GM21529 (cell line): ENCODE measurements around the gene MLH3.
"Not testable (repeated sequence)": the region's sequence is repeated elsewhere in the genome, so short reads cannot be mapped to it uniquely, and the experiment has no call there.

ENCODE experiments used
- ATAC-seq: cut with Tn5 transposase; IDR thresholded peaks from one replicate; pipeline ENCODE4 v1.9.1; 2021; ENCODE audit not compliant: unreplicated experiment

Gene MLH3

DNA sequence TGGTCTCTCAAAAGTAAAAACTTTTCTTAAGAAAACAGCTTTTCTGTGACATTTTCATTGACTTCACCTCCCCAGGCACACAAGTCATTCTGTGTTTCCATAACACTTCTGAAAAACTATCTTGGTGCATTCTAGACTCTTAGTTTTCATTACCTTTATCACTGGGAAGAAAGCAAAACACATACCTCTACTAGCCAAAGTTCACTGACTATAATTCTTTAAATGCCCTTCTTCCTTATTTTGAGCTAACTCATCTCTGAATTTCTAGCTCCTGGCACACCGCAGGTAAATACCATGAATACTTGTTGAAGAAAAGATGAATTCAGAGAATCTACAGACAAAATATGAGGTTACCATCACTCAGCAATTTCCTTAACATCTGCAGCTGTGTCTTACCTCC lies 21.1 kb downstream of the MLH3 start:
- no peak for ATAC-seq

GRCh38 chr14:75025876-75026275 lies 25.4 kb downstream of the MLH3 start:
- no peak for ATAC-seq

GRCh38 chr14:75025082-75025481 lies 26.2 kb downstream of the MLH3 start:
- no peak for ATAC-seq

DNA sequence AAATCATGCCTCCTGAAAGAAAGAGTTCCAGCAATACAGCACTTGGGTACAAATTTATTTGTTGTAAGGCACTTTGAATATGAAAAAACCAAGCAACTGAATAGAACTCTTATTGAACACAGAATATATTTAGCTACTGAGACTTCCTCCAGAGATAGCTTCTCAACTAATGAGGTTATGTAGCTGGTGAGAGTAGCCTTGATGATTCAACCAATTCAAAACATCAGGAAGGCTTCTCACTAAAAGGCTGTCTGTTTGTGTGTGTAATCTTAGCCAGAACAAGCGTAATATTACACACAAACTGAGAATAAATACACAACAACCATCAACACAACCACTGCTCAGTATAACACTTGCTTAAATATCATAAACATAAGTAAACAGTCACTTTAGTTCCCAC lies 28.2 kb downstream of the MLH3 start:
- ATAC-seq: no peak

GRCh38 chr14:75022655-75023054 lies 28.6 kb downstream of the MLH3 start:
- no peak for ATAC-seq

DNA sequence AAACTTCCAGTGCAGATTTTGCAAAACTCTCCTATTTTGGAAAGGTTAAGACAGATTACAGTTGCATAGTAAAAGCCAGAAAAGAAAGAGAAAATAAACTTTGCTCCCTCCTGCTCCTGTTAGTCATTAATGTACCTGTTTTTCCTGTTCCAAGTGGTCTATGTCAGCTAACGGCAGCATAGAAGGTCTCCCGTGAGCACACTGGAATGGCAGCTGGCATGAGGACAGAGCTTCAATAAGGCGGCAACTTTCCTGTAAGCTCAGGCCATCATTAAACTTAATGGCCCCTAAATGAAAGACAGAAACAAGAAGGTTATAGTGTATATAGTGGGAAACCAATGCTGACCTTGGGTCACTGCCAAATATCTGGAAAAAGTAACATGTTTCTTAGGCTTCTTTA lies 32.6 kb downstream of the MLH3 start:
- ATAC-seq: no peak

DNA sequence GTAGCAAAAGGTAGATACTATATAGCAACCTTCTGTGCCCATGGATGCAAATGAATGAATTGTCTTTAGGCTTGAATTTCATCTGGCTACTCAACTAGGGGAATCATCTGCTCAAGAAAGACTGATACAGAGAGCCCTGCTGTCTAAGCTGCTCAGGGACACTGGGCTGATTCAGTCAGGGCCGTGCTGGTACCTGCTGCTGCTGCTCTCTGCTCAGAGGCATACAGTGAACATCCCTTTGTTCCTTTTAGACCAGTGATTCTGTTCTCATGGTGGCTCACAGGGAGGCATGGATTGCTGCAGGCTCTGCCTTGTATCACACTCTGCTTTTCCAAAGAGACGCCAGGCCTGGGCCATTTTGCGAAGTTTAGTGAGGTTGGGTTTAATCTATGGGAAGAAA lies 34.5 kb downstream of the MLH3 start:
- ATAC-seq: no peak

DNA sequence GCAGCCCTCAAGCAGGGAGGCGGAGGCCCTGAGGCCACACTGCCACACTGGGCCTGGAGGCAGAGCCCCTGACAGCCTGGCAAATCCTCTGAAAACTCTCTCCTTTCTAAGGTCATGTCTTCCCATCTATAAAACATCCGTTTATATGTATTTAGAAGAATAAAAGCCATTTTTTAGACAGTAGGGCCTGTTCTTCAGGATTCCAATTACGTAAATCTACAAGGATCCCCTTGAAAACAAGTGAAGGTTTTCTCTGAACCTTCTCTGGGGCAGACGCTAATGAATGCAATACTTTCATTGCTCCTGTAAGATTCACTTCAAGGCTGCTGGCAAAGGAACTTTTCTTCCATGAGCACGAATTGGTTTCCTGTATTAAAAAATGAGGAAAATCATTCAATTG lies 35.8 kb downstream of the MLH3 start:
- ATAC-seq: no peak

DNA sequence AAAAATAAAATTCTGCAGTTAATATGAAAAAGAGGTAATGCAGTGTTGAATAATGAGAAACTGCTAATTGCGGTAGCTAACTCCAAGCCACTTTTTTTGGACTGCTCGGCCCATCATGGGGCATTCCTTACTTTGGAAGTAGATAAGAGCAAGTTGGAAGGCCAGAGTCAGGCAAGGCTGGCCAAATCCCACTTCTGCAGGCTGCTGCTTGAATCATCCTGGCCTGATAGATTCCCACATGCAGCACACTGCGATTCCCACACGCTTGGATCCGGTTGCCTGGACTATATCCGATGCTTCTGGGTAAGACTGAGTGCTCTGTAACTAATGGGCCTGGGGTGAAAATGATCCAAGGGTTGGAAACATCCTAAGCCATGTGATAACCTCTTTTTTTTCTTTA lies 38.0 kb downstream of the MLH3 start:
- ATAC-seq: no peak

DNA sequence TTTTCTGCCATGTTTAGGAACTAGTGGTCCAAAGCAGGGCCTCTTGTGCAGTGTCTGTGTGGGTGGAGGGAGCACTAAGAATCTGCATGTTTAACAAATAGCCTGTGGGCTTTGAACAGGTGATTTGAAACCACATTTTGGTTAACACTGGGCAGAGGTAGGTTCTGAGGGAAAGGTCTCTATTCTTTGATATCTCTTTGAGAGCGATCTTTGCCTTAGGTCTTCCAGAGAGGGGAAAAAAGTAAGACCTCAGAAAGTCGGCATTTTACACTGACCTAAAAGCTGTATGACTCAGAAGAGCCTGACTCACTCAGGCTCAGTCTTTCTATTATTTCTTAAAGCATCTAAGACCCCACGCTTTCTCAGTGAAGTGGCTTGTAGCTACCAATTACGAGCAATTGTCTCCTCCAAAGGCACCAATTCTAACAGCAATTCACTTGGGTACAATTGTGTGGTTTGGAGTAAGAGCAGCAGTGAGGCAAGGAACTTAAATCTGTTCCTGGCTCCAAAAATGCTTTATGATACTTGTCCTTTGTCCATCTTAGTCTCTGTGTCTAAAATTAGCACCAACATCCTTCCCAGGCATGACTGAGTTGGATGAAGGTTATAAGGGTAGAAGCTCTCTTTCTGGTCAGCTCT lies 39.8 kb downstream of the MLH3 start:
- ATAC-seq: no peak

GRCh38 chr14:75010472-75011093 lies 40.7 kb downstream of the MLH3 start:
- no peak for ATAC-seq

DNA sequence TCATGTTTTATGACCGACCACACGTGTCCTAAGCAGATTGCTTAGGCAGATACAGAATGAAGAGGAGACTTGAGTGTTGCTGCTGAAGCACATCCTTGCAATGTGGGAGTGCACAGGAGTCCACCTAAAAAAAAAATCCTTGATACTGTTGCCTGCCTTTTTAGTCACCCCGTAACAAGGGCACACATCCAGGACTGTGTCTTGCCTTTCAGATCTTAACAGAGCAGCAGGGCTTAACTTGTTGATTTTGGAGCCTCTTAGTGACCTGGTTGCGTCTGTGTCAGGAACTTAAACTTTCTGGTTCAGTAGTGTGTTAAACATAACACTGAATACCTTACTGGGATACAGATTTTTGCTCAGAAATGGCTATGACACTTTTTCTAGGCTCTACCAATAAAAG lies 42.1 kb downstream of the MLH3 start:
- no peak for ATAC-seq

- no peak for ATAC-seq
These were observed 45.9 kb downstream of the MLH3 start for GRCh38 chr14:75005357-75005756.

DNA sequence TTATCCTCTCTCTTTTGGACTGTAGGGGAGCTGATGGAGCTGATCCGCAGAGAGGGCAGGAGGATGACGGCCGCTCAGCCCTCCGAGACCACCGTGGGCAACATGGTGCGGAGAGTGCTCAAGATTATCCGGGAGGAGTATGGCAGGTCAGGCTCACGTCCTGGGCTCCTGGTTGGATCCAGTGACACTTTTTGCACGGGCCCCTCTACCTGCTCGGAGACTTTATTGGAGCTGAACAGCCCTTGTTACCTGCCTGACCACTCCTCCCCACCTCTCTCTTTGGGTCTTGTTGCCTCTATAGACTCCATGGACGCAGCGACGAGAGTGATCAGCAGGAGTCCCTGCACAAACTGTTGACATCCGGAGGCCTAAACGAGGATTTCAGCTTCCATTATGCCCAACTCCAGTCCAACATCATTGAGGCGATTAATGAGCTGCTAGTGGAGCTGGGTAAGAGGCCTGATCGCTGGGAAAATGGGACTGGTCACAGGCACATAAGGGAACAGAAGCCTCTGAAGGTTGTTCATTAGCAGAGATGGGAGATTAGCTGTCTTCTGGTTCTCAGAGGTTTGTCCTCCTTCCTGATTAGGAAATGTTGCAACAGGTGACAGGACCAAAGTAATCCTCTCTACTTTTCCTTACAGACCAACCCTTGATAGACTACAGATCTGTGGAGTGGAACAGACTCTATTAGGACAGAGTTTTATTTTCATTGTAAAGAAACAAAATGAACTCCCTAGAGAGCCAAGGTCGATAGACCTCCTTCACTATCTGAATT lies 47.8 kb downstream of the MLH3 start:
- ATAC-seq: no peak

- peak; percentile 98 for ATAC-seq
These were observed 48.6 kb downstream of the MLH3 start, which contains the start of gene EIF2B2 for GRCh38 chr14:75002392-75003249. EIF2B2 (plus strand) TSS chr14:75002921; CDS start chr14:75002991, 70 bp downstream.

GRCh38 chr14:75001899-75002298 lies 49.4 kb downstream of the MLH3 start:
- no peak for ATAC-seq

DNA sequence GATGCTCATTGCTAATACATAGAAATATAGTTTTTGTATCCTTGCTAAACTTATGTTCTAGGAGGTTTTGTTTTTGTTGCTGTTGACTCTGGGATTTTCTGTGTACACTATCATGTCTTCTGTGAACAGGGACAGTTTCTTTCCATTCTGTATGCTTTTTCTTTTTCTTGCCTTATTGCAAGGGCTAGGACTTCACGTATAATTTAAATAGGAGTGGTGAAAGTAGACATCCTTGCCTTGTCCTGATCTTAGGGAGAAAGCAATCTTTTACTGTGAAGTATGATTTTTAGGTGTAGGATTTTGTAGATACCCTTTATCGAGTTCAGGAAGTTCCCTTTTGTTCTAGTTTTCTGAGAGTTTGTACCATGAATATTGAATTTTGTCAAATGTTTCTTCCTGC lies 50.0 kb downstream of the MLH3 start:
- no peak for ATAC-seq

DNA sequence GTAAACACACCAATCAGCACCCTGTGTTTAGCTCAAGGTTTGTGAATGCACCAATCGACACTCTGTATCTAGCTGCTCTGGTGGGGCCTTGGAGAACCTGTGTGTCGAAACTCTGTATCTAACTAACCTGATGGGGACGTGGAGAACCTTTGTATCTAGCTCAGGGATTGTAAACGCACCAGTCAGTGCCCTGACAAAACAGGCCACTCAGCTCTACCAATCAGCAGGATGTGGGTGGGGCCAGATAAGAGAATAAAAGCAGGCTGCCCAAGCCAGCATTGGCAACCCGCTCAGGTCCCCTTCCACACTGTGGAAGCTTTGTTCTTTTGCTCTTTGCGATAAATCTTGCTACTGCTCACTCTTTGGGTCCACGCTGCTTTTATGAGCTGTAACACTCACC lies 55.5 kb downstream of the MLH3 start:
- not testable (repeated sequence) for ATAC-seq

DNA sequence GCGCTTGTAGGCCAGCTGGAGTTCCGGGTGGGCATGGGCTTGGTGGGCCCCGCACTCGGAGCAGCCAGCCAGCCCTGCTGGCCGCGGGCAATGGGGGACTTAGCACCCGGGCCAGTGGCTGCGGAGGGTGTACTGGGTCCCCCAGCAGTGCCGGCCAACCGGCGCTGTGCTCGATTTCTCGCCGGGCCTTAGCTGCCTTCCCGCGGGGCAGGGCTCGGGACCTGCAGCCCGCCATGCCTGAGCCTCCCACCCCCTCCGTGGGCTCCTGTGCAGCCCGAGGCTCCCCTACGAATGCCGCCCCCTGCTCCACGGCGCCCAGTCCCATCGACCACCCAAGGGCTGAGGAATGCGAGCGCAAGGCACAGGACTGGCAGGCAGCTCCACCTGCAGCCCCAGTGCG lies 57.1 kb downstream of the MLH3 start:
- ATAC-seq: not testable (repeated sequence)

DNA sequence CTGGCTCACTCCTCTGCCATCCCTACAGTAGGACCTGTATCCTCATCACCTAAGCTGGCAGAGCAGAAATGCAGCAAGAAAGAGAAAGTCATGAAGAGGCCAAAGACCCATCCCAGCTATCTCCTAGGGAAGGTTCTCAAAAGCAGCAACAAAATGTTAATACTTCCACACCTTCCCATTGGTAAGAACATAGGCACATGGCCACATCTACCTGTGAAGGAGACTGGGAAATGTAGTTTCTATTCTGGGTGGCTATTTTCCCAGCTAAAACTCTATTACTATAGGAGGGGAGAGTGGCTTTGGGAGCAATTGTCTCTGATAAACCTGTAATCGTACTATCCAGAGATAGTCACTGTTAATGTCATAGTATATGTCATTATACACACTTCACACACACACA lies 62.3 kb downstream of the MLH3 start:
- ATAC-seq: no peak

DNA sequence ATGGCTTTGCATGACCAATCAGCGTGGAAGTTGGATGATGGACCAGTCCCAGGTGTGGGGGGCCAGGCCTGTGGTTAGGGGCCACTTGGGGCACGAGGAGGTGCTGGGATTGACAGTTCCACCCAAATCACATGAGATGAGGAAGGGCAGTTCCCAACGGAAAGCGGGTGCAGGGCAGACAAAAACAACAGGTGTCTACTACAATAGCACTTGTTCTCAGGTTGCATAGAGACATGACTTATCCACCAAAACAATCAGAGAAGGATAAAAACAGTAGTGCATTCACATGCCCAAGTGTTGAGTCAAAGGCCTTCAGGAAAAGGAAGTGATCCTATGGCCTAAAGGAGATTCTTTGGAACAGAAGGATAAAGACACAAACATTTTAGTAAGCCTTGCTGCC lies 63.1 kb downstream of the MLH3 start:
- no peak for ATAC-seq
